Panc1 (cell line): ENCODE results near the gene SH3PXD2A. TPM values are rescaled to one million over a fixed set of nuclear protein-coding genes. Genes with fewer than 3 reads are reported as not detected.

Source experiments
- ATAC-seq: fragments of 200-7000 bp; cut with Tn5 transposase; 2 replicates; pipeline ENCODE4 v1.9.1; 2020; ENCODE audit warnings: mild to moderate bottlenecking, moderate library complexity
- BruUV-seq: library from RNA; stranded (reverse); fragments of 400-500 nt; replicated peaks from 2 replicates; lab custom pipeline; 2021; lab: Mats Ljungman, UMichigan
- CTCF ChIA-PET: fragments of 300-600 bp; sonication (Branson Sonifier 250); formaldehyde crosslinking; loops from one replicate; lab custom pipeline; 2022; ENCODE audit warnings: antibody characterized with exemption; lab: Charles Lee
- POLR2A ChIA-PET: fragments of 300-600 bp; sonication (Branson Sonifier 250); formaldehyde crosslinking; loops from one replicate; lab custom pipeline; 2022; ENCODE audit warnings: antibody characterized with exemption; lab: Charles Lee
- DNase-seq: peaks from one replicate; pipeline ENCODE4 v3.0.0-alpha.2; 2010; ENCODE audit warnings: low read depth, low spot score
- H3K27ac ChIP-seq: 2 replicates; pipeline ENCODE4 v1.5.1; 2011; ENCODE audit warnings: mild to moderate bottlenecking, low read length, inconsistent platforms
- H3K27me3 ChIP-seq: fragments of 200-500 bp; sonication (Bioruptor generic); 2 replicates; pipeline ENCODE4 v1.6.0; 2014; ENCODE audit warnings: low read length, inconsistent platforms; ENCODE audit not compliant: control insufficient read depth, insufficient read depth
- H3K36me3 ChIP-seq: fragments of 200-500 bp; sonication (Bioruptor generic); 2 replicates; pipeline ENCODE4 v1.5.1; 2014; ENCODE audit warnings: inconsistent platforms, mild to moderate bottlenecking, low read length, moderate library complexity; ENCODE audit not compliant: control insufficient read depth, insufficient read depth
- H3K4me1 ChIP-seq: 2 replicates; pipeline ENCODE4 v1.5.1; 2011; ENCODE audit warnings: inconsistent platforms, mild to moderate bottlenecking, low read length, moderate library complexity; ENCODE audit not compliant: control insufficient read depth, insufficient read depth
- H3K4me3 ChIP-seq, 2 experiments: 2 replicates each; pipeline ENCODE4 v1.5.1; 2011 to 2012; ENCODE audit warnings: low read depth in 2 of 2, low read length in 2 of 2, mild to moderate bottlenecking in 2 of 2, inconsistent platforms in 1 of 2, moderate library complexity in 1 of 2
- H3K9me3 ChIP-seq: fragments of 200-500 bp; sonication (Bioruptor generic); 2 replicates; pipeline ENCODE4 v1.5.1; 2014; ENCODE audit warnings: low read depth, mild to moderate bottlenecking, inconsistent platforms, low read length, moderate library complexity; ENCODE audit not compliant: control insufficient read depth, insufficient read depth
- CTCF ChIP-seq: fragments of 450-650 bp; IDR thresholded peaks from 2 replicates; pipeline ENCODE4 v1.5.1; 2017; ENCODE audit warnings: mild to moderate bottlenecking
- POLR2AphosphoS5 ChIP-seq: IDR thresholded peaks from 2 replicates; pipeline ENCODE4 v1.6.1; 2012; ENCODE audit warnings: mild to moderate bottlenecking, low read depth, low read length, moderate library complexity
- REST ChIP-seq, 2 experiments: IDR thresholded peaks; 2 replicates each; pipeline ENCODE4 v1.6.1; 2011 to 2012; ENCODE audit warnings: low read depth in 2 of 2, control low read depth in 1 of 2, low read length in 1 of 2, mild to moderate bottlenecking in 1 of 2, moderate library complexity in 1 of 2; ENCODE audit not compliant: insufficient read depth in 1 of 2
- SIN3A ChIP-seq: IDR thresholded peaks from 2 replicates; pipeline ENCODE4 v1.6.1; 2012; ENCODE audit warnings: low read depth, mild to moderate bottlenecking, low read length, moderate library complexity, borderline replicate concordance; ENCODE audit not compliant: insufficient read depth
- TCF7L2 ChIP-seq: IDR thresholded peaks from 2 replicates; pipeline ENCODE4 v1.6.1; 2011; ENCODE audit warnings: mild to moderate bottlenecking, low read depth, low read length, inconsistent platforms
- in situ Hi-C: cut with HindIII; loops from 2 replicates; pipeline ENCODE4 v1.10.0; 2016; ENCODE audit warnings: low sequenced_read_pairs, low pct_unique_long_range_greater_than_20kb
- intact Hi-C: fragments of 100-400 bp; cut with micrococcal nuclease; formaldehyde crosslinking; loops from one replicate; pipeline ENCODE4 v1.10.0; 2022; ENCODE audit not compliant: unreplicated experiment
- total RNA-seq: library from RNA; stranded (reverse); gene quantifications from one replicate; pipeline ENCODE4 v1.2.1, GENCODE V29; 2021; ENCODE audit not compliant: unreplicated experiment

The SH3PXD2A gene
- total RNA-seq, 1 experiment from 2014 or later: 5.7 TPM

GRCh38 chr10:103763374-103764202 is 91.8 kb downstream of the SH3PXD2A start:
- CTCF ChIA-PET: interaction anchor here (1.0 to 1.3 kb wide), 2 partner anchors 11 to 18 kb away, joined by 3 read pairs; no protein-coding TSS in a partner anchor
- intact Hi-C loops: loop anchor here (10.0 kb wide), 1 partner anchor 91 kb away; the partner anchor contains the start of gene SH3PXD2A
- Histone ChIP-seq H3K9me3 (no peaks in the 10 kb centered on the region), H3K4me3 (no peak overlapping the region), H3K4me1 (peaks cover 27% of the 10 kb centered on the region), H3K36me3 (no peaks in the 10 kb centered on the region), H3K27me3 (no peaks in the 10 kb centered on the region), H3K27ac (peak overlapping the region; percentile 14; the same call in 1 of the 2 replicates)
- ATAC-seq (no peak), DNase-seq (no peak)
- BruUV-seq: no TSS peak
- TF ChIP-seq POLR2AphosphoS5: no peak
- no peak for TF ChIP-seq REST (IDR thresholded peaks at IDR 0.05; ENCODE audit: insufficient read depth in 1 of 2, low read depth in 2 of 2, low read length in 1 of 2)
- TF ChIP-seq CTCF: no peak
- TF ChIP-seq TCF7L2: no peak
- TF ChIP-seq SIN3A: no peak
- POLR2A ChIA-PET: no interaction called here
- in situ Hi-C loops: no loop called here

GRCh38 chr10:103762916-103763315 is 92.5 kb downstream of the SH3PXD2A start:
- no TSS peak for BruUV-seq
- H3K36me3 ChIP-seq: no peaks in the 10 kb centered on the region
- H3K27ac ChIP-seq: no peak overlapping the region
- peaks cover 33% of the 10 kb centered on the region for H3K4me1 ChIP-seq
- H3K27me3 ChIP-seq: no peaks in the 10 kb centered on the region
- H3K9me3 ChIP-seq: no peaks in the 10 kb centered on the region
- CTCF ChIA-PET: interaction anchor here (0.6 kb wide), 1 partner anchor 9 kb away, joined by 4 read pairs; no protein-coding TSS in a partner anchor
- ATAC-seq (no peak), DNase-seq (no peak)
- POLR2A ChIA-PET: no interaction called here
- H3K4me3 ChIP-seq: no peak overlapping the region
- no peak for TF ChIP-seq TCF7L2
- TF ChIP-seq CTCF: no peak
- no peak for TF ChIP-seq POLR2AphosphoS5
- TF ChIP-seq SIN3A: no peak
- no peak for TF ChIP-seq REST (IDR thresholded peaks at IDR 0.05; ENCODE audit: insufficient read depth in 1 of 2, low read depth in 2 of 2, low read length in 1 of 2)
- intact Hi-C loops (loop anchor here (10.0 kb wide), 1 partner anchor 92 kb away; the partner anchor contains the start of gene SH3PXD2A), in situ Hi-C loops (no loop called here)
